IMR-90 (cell line): ENCODE data around the gene TPSAB1. TPM values are rescaled to one million over a fixed set of nuclear protein-coding genes. Genes with fewer than 3 reads are reported as not detected.

Experiments used
- ATAC-seq: fragments of 200-7000 bp; cut with Tn5 transposase; 2 replicates; pipeline ENCODE4 v1.9.1; 2020; ENCODE audit warnings: low read depth, mild to moderate bottlenecking, moderate library complexity
- BruUV-seq: library from RNA; stranded (reverse); fragments of 400-500 nt; replicated peaks from 2 replicates; lab custom pipeline; 2021; lab: Mats Ljungman, UMichigan
- CTCF ChIA-PET: fragments of 300-600 bp; formaldehyde crosslinking; extraction: SDS; loops from one replicate; lab custom pipeline; 2021; ENCODE audit warnings: antibody characterized with exemption; lab: Yijun Ruan, JAX
- POLR2A ChIA-PET: fragments of 300-600 bp; sonication (Branson Sonifier 250); formaldehyde crosslinking; loops from one replicate; lab custom pipeline; 2022; ENCODE audit warnings: antibody characterized with exemption; ENCODE audit not compliant: unreplicated experiment; lab: Charles Lee
- DNase-seq: peaks from one replicate; pipeline ENCODE4 v3.0.0; 2013
- H2AFZ ChIP-seq: replicated peaks from 2 replicates; pipeline ENCODE3; 2013; ENCODE audit warnings: low read length, mild to moderate bottlenecking; ENCODE audit not compliant: poor library complexity
- H2AK5ac ChIP-seq: 2 replicates; pipeline ENCODE4 v1.6.1; 2013; ENCODE audit warnings: low read depth, low read length, inconsistent platforms
- H2AK9ac ChIP-seq: replicated peaks from 2 replicates; pipeline ENCODE3; 2013; ENCODE audit warnings: mild to moderate bottlenecking, low read depth, low read length, moderate library complexity; ENCODE audit not compliant: poor library complexity
- H2BK120ac ChIP-seq: 2 replicates; pipeline ENCODE4 v1.6.1; 2013; ENCODE audit warnings: low read depth, low read length, inconsistent platforms
- H2BK15ac ChIP-seq: 3 replicates; pipeline ENCODE4 v1.6.1; 2013; ENCODE audit warnings: low read depth, low read length, inconsistent platforms
- H2BK20ac ChIP-seq: 2 replicates; pipeline ENCODE4 v1.6.1; 2013; ENCODE audit warnings: low read depth, mild to moderate bottlenecking, inconsistent platforms, low read length, moderate library complexity
- H2BK5ac ChIP-seq: 2 replicates; pipeline ENCODE4 v1.6.1; 2013; ENCODE audit warnings: mild to moderate bottlenecking, low read depth, low read length, inconsistent platforms; ENCODE audit not compliant: poor library complexity, severe bottlenecking
- H3K14ac ChIP-seq: replicated peaks from 2 replicates; pipeline ENCODE4 v1.6.1; 2013; ENCODE audit warnings: low read depth, low read length, inconsistent platforms
- H3K18ac ChIP-seq: 2 replicates; pipeline ENCODE4 v1.6.1; 2013; ENCODE audit warnings: low read depth, low read length, control low read depth
- H3K23ac ChIP-seq: 2 replicates; pipeline ENCODE4 v1.6.1; 2013; ENCODE audit warnings: low read depth, low read length, inconsistent platforms
- H3K27ac ChIP-seq: 2 replicates; pipeline ENCODE4 v1.5.1; 2013; ENCODE audit warnings: mild to moderate bottlenecking, control low read depth, low read length; ENCODE audit not compliant: insufficient read depth
- H3K27me3 ChIP-seq: 2 replicates; pipeline ENCODE4 v1.6.1; 2013; ENCODE audit warnings: low read length; ENCODE audit not compliant: control insufficient read depth, insufficient read depth
- H3K36me3 ChIP-seq: 2 replicates; pipeline ENCODE4 v1.6.1; 2013; ENCODE audit warnings: low read length, mixed read lengths; ENCODE audit not compliant: control insufficient read depth, insufficient read depth
- H3K4ac ChIP-seq: 2 replicates; pipeline ENCODE4 v1.6.1; 2013; ENCODE audit warnings: low read depth, low read length, inconsistent platforms
- H3K4me1 ChIP-seq: 2 replicates; pipeline ENCODE4 v1.6.1; 2013; ENCODE audit warnings: low read length, mixed read lengths; ENCODE audit not compliant: control insufficient read depth, insufficient read depth
- H3K4me2 ChIP-seq: 2 replicates; pipeline ENCODE4 v1.6.1; 2013; ENCODE audit warnings: low read depth, mild to moderate bottlenecking, control low read depth, low read length, moderate library complexity
- H3K4me3 ChIP-seq: 2 replicates; pipeline ENCODE4 v1.5.1; 2013; ENCODE audit warnings: low read depth, mild to moderate bottlenecking, control low read depth, low read length, moderate library complexity; ENCODE audit not compliant: insufficient read depth
- H3K56ac ChIP-seq: 2 replicates; pipeline ENCODE4 v1.6.1; 2013; ENCODE audit warnings: low read length, inconsistent platforms; ENCODE audit not compliant: insufficient read depth; ENCODE audit errors: extremely low read depth
- H3K79me1 ChIP-seq, 2 experiments: 2 replicates each; pipeline ENCODE4 v1.6.1; 2013; ENCODE audit warnings: low read length in 2 of 2, inconsistent platforms in 1 of 2, low read depth in 1 of 2
- H3K9ac ChIP-seq: 2 replicates; pipeline ENCODE4 v1.6.1; 2013; ENCODE audit warnings: low read depth, low read length, control low read depth
- H3K9me1 ChIP-seq: 2 replicates; pipeline ENCODE4 v1.6.1; 2013; ENCODE audit warnings: low read length, inconsistent platforms; ENCODE audit not compliant: insufficient read depth
- H3K9me3 ChIP-seq: 2 replicates; pipeline ENCODE4 v1.6.1; 2013; ENCODE audit warnings: low read length; ENCODE audit not compliant: control insufficient read depth, insufficient read depth
- H4K20me1 ChIP-seq: 2 replicates; pipeline ENCODE4 v1.6.1; 2013; ENCODE audit warnings: low read length, inconsistent platforms; ENCODE audit not compliant: insufficient read depth
- H4K5ac ChIP-seq: 2 replicates; pipeline ENCODE4 v1.6.1; 2013; ENCODE audit warnings: mild to moderate bottlenecking, low read depth, low read length, control low read depth
- H4K8ac ChIP-seq, 2 experiments: 2 replicates each; pipeline ENCODE4 v1.6.1; 2013; ENCODE audit warnings: low read depth in 2 of 2, low read length in 2 of 2, control low read depth in 1 of 2, inconsistent platforms in 1 of 2
- H4K91ac ChIP-seq: 2 replicates; pipeline ENCODE4 v1.6.1; 2013; ENCODE audit warnings: low read depth, low read length, inconsistent platforms; ENCODE audit not compliant: insufficient read depth
- CEBPB ChIP-seq: IDR thresholded peaks from 2 replicates; pipeline ENCODE4 v1.6.1; 2012; ENCODE audit warnings: low read depth, low read length, improper control_type of control experiment
- CHD1 ChIP-seq: IDR thresholded peaks from 2 replicates; pipeline ENCODE4 v1.6.1; 2012; ENCODE audit warnings: low read depth, low read length, improper control_type of control experiment
- CTCF ChIP-seq: conservative IDR thresholded peaks from 2 replicates; pipeline ENCODE4 v1.5.1; 2012; ENCODE audit warnings: mild to moderate bottlenecking, low read depth, low read length, improper control_type of control experiment
- ELK1 ChIP-seq: fragments of 150-350 bp; IDR thresholded peaks from 2 replicates; pipeline ENCODE4 v1.6.1; 2016; ENCODE audit warnings: low read depth, mild to moderate bottlenecking, low read length, moderate library complexity, borderline replicate concordance
- FOS ChIP-seq: fragments of 150-350 bp; IDR thresholded peaks from 2 replicates; pipeline ENCODE4 v1.6.1; 2016; ENCODE audit warnings: low read depth, low read length
- MAFK ChIP-seq: IDR thresholded peaks from 2 replicates; pipeline ENCODE4 v1.6.1; 2012; ENCODE audit warnings: low read depth, low read length, improper control_type of control experiment
- MAZ ChIP-seq: IDR thresholded peaks from 2 replicates; pipeline ENCODE4 v1.6.1; 2012; ENCODE audit warnings: low read depth, mild to moderate bottlenecking, low read length, improper control_type of control experiment, moderate library complexity, borderline replicate concordance
- MXI1 ChIP-seq: IDR thresholded peaks from 2 replicates; pipeline ENCODE4 v1.6.1; 2012; ENCODE audit warnings: low read depth, mild to moderate bottlenecking, low read length, moderate library complexity, borderline replicate concordance
- POLR2A ChIP-seq: IDR thresholded peaks from 2 replicates; pipeline ENCODE4 v1.6.1; 2012; ENCODE audit warnings: mild to moderate bottlenecking, low read depth, low read length
- RCOR1 ChIP-seq: IDR thresholded peaks from 2 replicates; pipeline ENCODE4 v1.6.1; 2012; ENCODE audit warnings: mild to moderate bottlenecking, low read length, improper control_type of control experiment; ENCODE audit not compliant: insufficient replicate concordance
- RFX5 ChIP-seq: IDR thresholded peaks from 2 replicates; pipeline ENCODE4 v1.8.0; 2012; ENCODE audit warnings: low read depth, mild to moderate bottlenecking, low read length, moderate library complexity
- USF2 ChIP-seq: fragments of 150-350 bp; IDR thresholded peaks from 2 replicates; pipeline ENCODE4 v1.6.1; 2017; ENCODE audit warnings: mild to moderate bottlenecking, antibody characterized with exemption, low read length, low read depth
- WGBS, 2 experiments: methylation state at CpG; one replicate each; pipeline versions ENCODE4 v1.1.5 to v1.1.7; 2013; ENCODE audit warnings: missing lambda C conversion rate in 2 of 2; ENCODE audit not compliant: insufficient read length in 1 of 2; ENCODE audit errors: extremely low coverage in 2 of 2; 5-methylcytosine and 5-hydroxymethylcytosine counted together
- dilution Hi-C: fragments of 300-500 bp; cut with HindIII; formaldehyde crosslinking; loops from one replicate; pipeline ENCODE4 v1.14.3; 2018; ENCODE audit warnings: low sequenced_read_pairs; ENCODE audit not compliant: unreplicated experiment
- in situ Hi-C: fragments of 300-500 bp; cut with MboI; formaldehyde crosslinking; loops from 3 replicates; pipeline ENCODE4 v1.14.3; 2019; ENCODE audit warnings: low sequenced_read_pairs, inconsistent platforms, mixed read lengths
- intact Hi-C: fragments of 100-400 bp; cut with micrococcal nuclease; formaldehyde crosslinking; loops from 2 replicates; pipeline ENCODE4 v1.10.0; 2022
- polyA plus RNA-seq, 3 experiments: library from polyadenylated mRNA; depleted of rRNA; stranded (reverse); fragments of >200 nt; gene quantifications; 2 replicates each; pipeline ENCODE4 v1.2.3, GENCODE V29; 2012; ENCODE audit warnings: low replicate concordance in 1 of 3
- total RNA-seq: library from RNA; depleted of rRNA; stranded (reverse); fragments of >200 nt; gene quantifications from 2 replicates; pipeline ENCODE4 v1.2.3, GENCODE V29; 2012

Gene TPSAB1
- total and polyA plus RNA-seq, 2 of the 4 experiments (the other 2 are of a cell fraction): not detected

- no peak overlapping the region for H2AFZ ChIP-seq
- no peak overlapping the region for H3K4ac ChIP-seq
- H3K79me1 ChIP-seq: no peaks in the 10 kb centered on the region
- intact Hi-C loops: no loop called here
- no peak for DNase-seq
- no peaks in the 10 kb centered on the region for H4K20me1 ChIP-seq
- H2AK9ac ChIP-seq: no peak overlapping the region
- WGBS, 2 experiments: no CpG with 5 or more reads among the region's 19 CpGs
- H3K4me1 ChIP-seq: no peaks in the 10 kb centered on the region
- H2BK5ac ChIP-seq: no peak overlapping the region
- H2BK15ac ChIP-seq: no peak overlapping the region
- no peak overlapping the region for H2AK5ac ChIP-seq
- CTCF ChIA-PET: no interaction called here
- no peak overlapping the region for H3K56ac ChIP-seq
- H2BK20ac ChIP-seq: no peak overlapping the region
- dilution Hi-C loops: no loop called here
- peaks cover 2% of the 10 kb centered on the region; the same call in 1 of the 2 replicates for H3K9me3 ChIP-seq
- no peak overlapping the region for H4K8ac ChIP-seq
- H3K9me1 ChIP-seq: no peaks in the 10 kb centered on the region
- H3K9ac ChIP-seq: no peak overlapping the region
- BruUV-seq: no TSS peak
- H4K91ac ChIP-seq: no peak overlapping the region
- no peak for TF ChIP-seq MXI1
- no peak for TF ChIP-seq FOS
- TF ChIP-seq CTCF: no peak
- no peak for TF ChIP-seq CHD1
- TF ChIP-seq MAZ: no peak
- no peak for TF ChIP-seq CEBPB
- TF ChIP-seq RCOR1: no peak
- no peak for TF ChIP-seq RFX5
- no peak for TF ChIP-seq POLR2A
- no peak for TF ChIP-seq ELK1
- TF ChIP-seq USF2: no peak
- no peak for TF ChIP-seq MAFK
- POLR2A ChIA-PET: no interaction called here
- H3K4me2 ChIP-seq: no peak overlapping the region
- H3K4me3 ChIP-seq: no peak overlapping the region
- H3K27ac ChIP-seq: no peak overlapping the region
- no peak overlapping the region for H4K5ac ChIP-seq
- peaks cover 58% of the 10 kb centered on the region for H3K27me3 ChIP-seq
- no peak overlapping the region for H3K14ac ChIP-seq
- H3K36me3 ChIP-seq: no peaks in the 10 kb centered on the region
- ATAC-seq: no peak
- H3K23ac ChIP-seq: no peak overlapping the region
- H3K18ac ChIP-seq: no peak overlapping the region
- H2BK120ac ChIP-seq: no peak overlapping the region
- in situ Hi-C loops: no loop called here
Observed at GRCh38 chr16:1277151-1277598, 36.7 kb downstream of the TPSAB1 start.
